Glomerular visceral epithelial cell (primary cell): ENCODE measurements around the gene CYSLTR2.
"Not testable (repeated sequence)": the region's sequence is repeated elsewhere in the genome, so short reads cannot be mapped to it uniquely, and the experiment has no call there.

Experiments used
- DNase-seq: peaks from one replicate; pipeline ENCODE4 v3.0.0-alpha.2; 2016; ENCODE audit errors: extremely low spot score

The CYSLTR2 gene

GRCh38 chr13:48645845-48646244 is 7.9 kb upstream of the CYSLTR2 start:
- DNase-seq, result no peak

GRCh38 chr13:48646791-48647190 is 6.9 kb upstream of the CYSLTR2 start:
- DNase-seq, result no peak

- DNase-seq, result peak; percentile 6
Measured at GRCh38 chr13:48647625-48648024, 6.1 kb upstream of the CYSLTR2 start.

- no peak for DNase-seq
Measured at GRCh38 chr13:48648446-48648845, 5.3 kb upstream of the CYSLTR2 start.

GRCh38 chr13:48652851-48653471 is 768 bp upstream of the CYSLTR2 start:
- DNase-seq, result no peak

- no peak for DNase-seq
Measured at GRCh38 chr13:48654511-48654910, 782 bp downstream of the CYSLTR2 start.

GRCh38 chr13:48655291-48655690 is 1.6 kb downstream of the CYSLTR2 start:
- DNase-seq, result no peak

- no peak for DNase-seq
Measured at GRCh38 chr13:48656608-48657007, 2.9 kb downstream of the CYSLTR2 start.

- no peak for DNase-seq
Measured at GRCh38 chr13:48660361-48661076, 6.8 kb downstream of the CYSLTR2 start.

GRCh38 chr13:48661107-48661506 is 7.4 kb downstream of the CYSLTR2 start:
- DNase-seq, result no peak

GRCh38 chr13:48662226-48662625 is 8.5 kb downstream of the CYSLTR2 start:
- no peak for DNase-seq

GRCh38 chr13:48667136-48667535 is 13.4 kb downstream of the CYSLTR2 start:
- no peak for DNase-seq

- not testable (repeated sequence) for DNase-seq
Measured at GRCh38 chr13:48671421-48671820, 17.7 kb downstream of the CYSLTR2 start.

GRCh38 chr13:48675247-48675646 is 21.5 kb downstream of the CYSLTR2 start:
- no peak for DNase-seq

GRCh38 chr13:48678316-48678715 is 24.6 kb downstream of the CYSLTR2 start:
- DNase-seq, result no peak

- no peak for DNase-seq
Measured at GRCh38 chr13:48679941-48680680, 26.4 kb downstream of the CYSLTR2 start.

- no peak for DNase-seq
Measured at GRCh38 chr13:48680756-48681392, 27.1 kb downstream of the CYSLTR2 start.

GRCh38 chr13:48681905-48682304 is 28.2 kb downstream of the CYSLTR2 start:
- no peak for DNase-seq

GRCh38 chr13:48682436-48682835 is 28.7 kb downstream of the CYSLTR2 start:
- DNase-seq, result no peak

GRCh38 chr13:48686636-48687210 is 33.0 kb downstream of the CYSLTR2 start:
- no peak for DNase-seq

GRCh38 chr13:48687249-48687648 is 33.5 kb downstream of the CYSLTR2 start:
- no peak for DNase-seq

GRCh38 chr13:48693998-48694397 is 40.3 kb downstream of the CYSLTR2 start:
- no peak for DNase-seq
